NOMO-1 treated with dmso at 0.1 percent for 144 hours (cell line): ENCODE data around the gene TIAM2.

Source experiments
- DNase-seq: peaks from one replicate; lab custom pipeline; 2025; ENCODE audit not compliant: unreplicated experiment; lab: John Stamatoyannopoulos, UW

TIAM2 gene

DNA sequence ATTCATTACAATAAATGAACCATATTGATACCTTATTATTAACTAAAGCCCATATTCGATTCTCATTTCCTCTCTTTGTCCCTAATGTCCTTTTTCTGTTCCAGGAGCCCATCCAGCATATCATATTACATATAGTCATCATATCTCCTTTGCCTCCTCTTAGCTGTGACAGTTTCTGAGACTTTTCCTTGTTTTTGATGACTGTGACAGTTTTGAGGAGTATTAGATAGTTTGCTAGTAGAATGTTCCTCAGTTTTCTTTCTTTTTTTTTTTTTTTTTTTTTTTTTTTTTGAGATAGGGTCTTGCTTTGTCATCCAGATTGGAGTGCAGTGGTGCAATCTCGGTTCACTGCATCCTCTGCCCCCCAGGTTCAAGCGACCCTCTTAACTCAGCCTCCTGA lies 61.6 kb downstream of the TIAM2 start:
- DNase-seq = no peak

DNA sequence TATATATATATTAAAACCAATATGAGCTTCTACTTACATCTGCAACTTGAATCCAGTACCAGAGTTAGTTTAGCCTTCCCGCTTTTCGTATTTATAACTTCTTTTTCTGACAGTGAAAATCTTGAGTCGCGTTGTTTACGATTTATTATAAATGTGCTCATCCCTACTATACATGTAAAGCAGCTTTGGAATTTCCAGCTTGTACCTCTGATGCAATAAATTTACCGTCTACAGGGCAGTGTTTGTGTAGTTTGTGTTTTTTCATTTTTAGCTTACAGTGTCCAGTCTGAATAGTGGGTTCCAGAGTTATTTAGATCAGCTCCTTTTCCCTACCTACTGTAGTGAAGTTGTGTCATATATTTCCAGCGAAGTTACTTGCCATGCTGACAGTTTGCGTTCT lies 66.3 kb downstream of the TIAM2 start:
- no peak for DNase-seq

DNA sequence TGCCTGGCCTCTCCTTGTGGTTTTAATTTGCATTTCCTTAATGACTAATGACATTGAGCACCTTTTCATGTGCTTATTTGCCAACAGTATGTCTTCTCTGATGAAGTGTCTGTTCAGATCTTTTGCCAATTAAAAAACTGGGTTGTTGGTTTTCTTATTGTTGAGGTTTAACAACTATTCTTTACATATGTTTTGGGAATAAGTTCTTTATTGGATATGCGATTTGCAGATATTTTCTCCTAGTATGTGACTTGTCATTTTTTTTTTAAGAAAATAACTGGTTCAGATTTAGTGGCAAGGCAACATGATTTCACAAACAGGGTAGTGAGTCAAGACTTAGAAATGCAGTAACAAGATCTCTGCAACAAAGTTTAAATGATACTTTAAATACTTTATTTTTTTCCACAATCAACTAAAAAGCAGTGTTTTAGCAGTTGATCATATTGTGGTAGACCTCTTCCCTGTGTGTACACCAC lies 67.8 kb downstream of the TIAM2 start:
- DNase-seq = no peak

DNA sequence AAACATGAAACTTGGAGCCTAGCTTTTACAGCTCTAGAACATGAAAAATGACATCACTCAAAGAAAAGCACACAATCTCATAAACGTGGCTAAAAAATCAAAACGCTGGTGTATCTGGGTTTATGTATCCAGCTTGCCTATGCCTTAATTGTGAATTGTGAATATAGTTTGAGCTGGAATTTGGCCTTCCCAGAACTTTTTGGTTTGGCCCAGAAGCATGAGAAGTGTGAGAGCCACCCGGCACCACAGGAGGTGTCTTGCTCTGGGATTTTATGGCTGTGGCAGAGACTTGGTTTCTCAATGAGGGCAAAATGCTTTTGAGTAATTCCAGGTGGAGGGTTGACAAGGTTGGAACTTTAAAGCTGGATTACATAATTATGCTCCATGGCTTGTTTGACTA lies 69.2 kb downstream of the TIAM2 start:
- no peak for DNase-seq

DNA sequence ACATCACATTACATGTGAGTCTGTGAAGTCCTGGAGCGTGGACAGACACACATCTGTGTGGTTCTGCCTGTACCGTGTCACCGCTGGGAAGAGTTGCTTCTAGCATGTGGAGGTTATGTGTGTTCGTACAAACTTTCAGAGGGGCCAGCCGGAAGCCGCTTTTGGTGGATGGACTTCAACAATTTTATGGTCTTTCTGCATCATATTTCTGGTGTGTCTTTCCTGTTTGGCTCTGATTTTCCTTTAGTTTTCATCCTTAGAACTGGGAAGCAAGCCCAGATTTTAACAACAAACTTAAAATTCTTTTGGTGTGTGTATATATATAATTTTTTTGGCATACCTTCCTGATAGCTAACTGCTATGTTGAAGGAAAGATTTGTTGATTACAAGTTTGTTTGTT lies 71.2 kb downstream of the TIAM2 start:
- DNase-seq = no peak

DNA sequence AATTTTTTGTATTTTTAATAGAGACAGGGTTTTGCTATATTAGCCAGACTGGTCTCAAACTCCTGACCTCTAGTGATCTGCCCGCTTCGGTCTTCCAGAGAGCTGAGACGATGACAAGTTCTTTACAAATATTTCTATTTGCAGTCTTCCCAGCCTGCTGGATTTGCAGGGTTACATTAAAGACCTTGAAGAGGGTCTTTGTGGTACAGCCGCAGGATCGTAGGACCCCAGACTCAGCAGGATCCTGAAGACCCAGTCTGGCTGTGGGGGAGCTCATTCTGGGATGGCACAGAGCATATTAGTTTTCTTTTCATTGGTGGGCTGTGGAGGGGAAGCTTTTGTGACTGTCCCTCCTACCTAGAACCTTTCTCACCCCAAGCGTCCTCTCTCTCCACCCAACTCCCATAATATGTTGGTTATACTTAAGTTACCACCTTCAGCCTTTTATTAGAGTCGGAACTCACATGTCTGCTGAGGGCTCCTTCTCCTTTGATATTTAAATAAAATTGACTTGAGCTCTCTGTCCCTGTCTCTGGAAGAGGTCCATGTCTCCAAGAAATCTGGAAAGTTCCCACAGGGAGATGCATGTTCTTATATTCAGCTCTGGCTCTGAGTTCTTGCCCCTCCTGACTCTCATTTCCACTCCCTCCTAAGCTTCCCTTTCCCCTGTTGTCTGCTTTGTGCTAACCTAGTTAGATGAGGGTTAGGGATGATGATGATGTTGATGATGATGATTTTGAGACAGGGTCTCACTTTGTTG lies 72.0 kb downstream of the TIAM2 start:
- DNase-seq = no peak

GRCh38 chr6:155067956-155068615 lies 73.0 kb downstream of the TIAM2 start:
- DNase-seq = peak; percentile 21

DNA sequence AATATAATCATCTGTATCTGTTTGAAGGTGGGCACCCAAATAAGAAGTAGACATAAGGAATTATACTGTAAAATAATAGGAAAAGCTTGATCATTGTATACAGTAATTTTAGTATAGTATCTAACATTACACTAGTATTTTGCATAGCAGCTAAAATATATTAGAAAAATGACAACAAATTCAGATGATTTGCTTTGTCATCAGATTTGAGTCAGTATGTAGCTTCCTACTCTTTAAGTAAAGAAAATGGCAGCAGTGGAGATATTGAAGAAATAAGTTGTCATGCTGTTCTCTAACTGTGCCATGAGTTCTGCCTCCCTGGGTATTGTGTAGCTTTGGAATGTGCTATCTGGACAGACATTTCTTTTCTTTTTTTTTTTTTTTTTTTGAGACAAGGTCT lies 74.4 kb downstream of the TIAM2 start:
- no peak for DNase-seq

DNA sequence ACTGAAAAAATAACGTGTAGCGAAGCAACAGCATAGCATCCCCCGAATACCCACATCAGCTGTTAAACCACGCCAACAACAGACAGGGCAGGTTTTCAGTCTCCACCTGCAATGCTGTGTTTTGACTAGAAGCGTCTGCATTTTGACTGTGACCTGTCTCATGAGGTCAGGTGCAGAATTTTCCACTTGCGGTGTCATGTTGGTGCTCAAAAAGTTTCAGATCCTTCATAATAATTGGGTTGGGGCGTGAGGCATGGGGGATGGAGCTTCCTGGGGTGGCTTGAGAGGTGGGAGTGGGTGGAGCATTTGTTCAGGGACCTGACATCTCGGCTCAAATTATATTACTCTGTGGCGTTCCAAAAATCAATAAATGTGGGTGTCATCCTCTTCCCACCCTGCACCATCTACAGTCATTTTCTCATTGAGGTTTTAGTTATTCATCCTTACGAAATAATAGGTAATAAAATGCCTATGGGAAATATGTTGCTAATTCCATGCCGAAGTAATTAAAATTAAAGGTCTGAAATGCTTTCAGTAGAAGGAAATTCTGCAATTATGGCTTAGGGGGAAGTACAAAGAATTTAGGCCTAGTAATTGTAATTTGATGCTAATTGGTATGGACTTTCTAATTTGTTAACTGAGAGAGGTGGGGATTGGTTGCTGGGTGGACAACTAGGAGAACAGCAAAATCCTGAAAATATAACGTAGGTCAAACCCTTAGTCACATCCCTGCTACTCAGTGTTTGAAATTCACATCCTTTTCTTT lies 81.0 kb downstream of the TIAM2 start:
- peak; percentile 66 for DNase-seq

GRCh38 chr6:155077331-155077730 lies 82.2 kb downstream of the TIAM2 start:
- DNase-seq = no peak

DNA sequence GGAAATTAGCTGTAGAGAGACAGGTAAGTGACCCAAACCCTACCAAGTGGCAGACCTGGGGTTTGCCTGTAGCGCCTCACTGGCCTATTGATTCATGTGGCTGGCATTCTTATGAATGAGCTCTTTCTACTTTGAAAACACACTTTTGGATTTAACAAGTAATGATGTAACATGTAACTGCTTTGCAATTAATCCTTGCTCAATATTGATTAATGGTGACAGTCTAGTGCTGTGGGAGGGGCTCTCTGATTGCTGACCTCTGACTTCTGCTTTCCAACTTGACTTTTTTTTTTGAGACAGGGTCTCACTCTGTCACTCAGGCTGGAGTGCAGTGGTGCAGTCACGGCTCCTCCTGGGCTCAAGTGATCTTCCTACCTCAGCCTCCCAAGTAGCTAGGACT lies 82.7 kb downstream of the TIAM2 start:
- peak; percentile 78 for DNase-seq

DNA sequence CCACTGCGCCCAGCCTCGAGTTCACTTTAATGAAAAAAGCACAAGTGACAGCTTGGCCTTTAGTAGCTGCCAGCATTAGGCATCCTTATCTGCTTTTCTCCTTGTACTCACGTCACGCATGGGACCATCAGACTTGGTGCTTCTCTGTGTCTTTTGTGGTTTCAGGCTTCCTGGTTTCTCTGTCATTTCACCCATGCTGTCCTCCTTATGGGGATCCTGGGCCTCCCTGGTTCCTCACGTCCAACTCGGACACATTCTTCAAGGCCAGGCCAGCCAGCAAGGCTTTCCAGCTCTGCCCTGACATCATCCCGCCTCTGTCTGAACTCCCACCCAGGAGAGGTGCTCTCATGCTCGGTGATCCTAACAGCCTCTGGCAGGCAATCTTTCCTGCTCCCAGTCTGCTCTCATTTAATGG lies 83.2 kb downstream of the TIAM2 start:
- peak; percentile 37 for DNase-seq

DNA sequence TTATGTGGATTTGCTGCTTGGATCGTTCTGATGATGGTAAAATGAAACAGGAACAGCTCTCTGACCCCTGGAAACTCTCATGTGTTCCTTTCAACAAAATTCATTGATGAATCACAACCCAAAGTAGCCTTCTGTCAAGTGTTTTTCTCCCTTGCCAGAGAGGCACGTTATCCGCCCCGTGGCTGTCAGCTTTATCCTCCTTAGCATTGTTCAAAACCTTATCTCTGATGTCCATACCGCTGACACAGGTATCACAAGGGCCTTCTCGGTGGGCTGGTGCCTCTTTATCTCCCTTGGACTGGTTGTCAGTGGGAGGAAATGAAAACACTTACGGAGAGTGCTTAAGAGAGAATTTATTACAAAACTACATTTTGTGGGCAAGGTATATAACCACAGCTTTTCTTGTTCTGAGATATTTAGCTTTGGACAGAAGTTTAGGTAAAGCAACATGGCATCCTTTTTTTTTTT lies 84.9 kb downstream of the TIAM2 start:
- DNase-seq = peak; percentile 31

- DNase-seq = no peak
Observed at GRCh38 chr6:155080881-155081845, 86.0 kb downstream of the TIAM2 start.

DNA sequence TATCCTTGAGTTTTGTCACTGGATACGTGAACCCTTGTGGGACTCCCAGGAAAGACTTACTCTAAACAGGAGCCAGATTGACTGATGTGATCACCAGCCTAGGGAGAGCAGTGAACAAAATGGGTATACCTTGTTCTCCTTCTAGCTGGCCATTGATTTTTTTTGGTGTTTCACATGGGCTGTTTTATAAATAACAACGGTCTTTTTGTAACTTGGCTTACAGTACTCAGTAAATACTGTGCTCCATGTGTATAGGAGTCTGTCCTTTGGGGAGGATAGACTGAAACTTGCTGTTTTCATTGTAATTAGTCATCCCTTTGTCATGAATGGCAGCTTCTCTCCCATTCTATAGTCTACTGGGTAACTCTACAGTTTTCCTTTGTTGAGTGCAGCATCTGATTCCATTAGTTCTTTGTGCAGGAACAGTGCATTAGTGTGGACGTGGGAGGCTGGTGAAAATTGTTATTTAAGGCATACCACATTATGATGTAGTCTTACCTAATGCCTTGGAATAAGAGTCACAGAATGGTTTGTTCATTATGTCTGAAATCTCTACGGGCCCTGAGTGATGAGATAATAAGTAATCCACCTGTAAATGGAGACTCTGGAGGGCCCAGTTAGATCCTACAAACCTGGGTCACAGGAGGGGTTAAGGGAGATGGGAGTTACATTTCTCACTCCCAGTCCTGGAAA lies 89.5 kb downstream of the TIAM2 start:
- no peak for DNase-seq

DNA sequence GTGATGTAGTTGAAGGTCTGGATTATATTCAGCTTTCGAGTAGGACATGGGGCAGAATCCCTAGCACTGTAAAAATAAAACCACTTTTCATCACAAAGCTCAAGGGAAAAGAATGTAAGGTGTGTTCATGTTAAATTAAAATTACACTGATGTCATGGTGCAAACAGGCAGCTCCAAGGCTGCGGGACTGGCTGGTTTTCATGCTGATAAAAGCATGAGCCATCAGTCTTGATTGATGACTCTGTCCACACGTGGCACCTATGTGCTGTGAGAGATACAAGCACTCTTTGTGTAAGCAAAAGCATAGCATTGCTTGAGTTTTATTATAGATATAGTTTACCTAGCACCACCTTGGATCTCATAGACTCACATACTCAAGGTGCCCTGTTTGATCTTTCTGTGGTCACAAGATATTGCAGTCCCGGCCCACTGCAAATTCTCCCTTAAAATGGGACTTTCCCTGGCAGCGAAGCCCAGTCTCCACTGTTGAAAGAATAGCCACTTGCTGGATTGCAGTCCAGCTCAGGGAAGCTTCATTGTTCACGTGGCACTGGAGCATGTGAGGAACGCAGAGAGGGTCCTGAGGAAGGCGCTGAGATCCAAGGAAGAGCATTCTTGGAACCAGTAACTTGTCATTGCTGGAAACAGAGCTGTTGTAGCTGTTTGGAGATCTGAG lies 90.6 kb downstream of the TIAM2 start:
- no peak for DNase-seq

DNA sequence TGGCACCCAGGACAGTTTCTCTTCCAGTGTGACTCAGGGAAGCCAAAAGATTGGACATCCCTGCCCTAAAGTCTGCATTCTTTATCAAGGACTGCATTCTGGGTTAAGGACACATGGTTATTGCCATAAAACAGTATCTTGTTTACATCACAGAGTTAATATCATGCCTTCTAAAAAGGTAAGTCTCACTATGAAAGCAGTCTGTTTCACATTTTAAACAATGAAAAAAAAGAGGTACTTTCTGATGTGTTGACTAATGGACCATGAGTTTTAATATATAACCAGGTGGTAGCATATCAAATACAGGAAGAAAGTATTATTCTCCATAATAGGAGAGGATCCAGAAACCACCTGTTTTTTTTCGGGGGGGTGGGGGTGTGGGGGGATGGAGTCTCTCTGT lies 93.7 kb downstream of the TIAM2 start:
- no peak for DNase-seq

- no peak for DNase-seq
Observed at GRCh38 chr6:155089746-155090145, 94.6 kb downstream of the TIAM2 start.

- no peak for DNase-seq
Observed at GRCh38 chr6:155090166-155090565, 95.1 kb downstream of the TIAM2 start.
